Measurements from ENCODE around the gene FNBP1.

Gene FNBP1

GRCh38 chr9:129879991-129880653 lies 162.9 kb downstream of the FNBP1 start:
- H3K4me3 ChIP-seq (ENCODE audit: low read length), result no peak overlapping the region
- H3K9me3 ChIP-seq (ENCODE audit: control insufficient read depth, insufficient read depth, low read length), result no peaks in the 10 kb centered on the region
- TF ChIP-seq CTCF (IDR thresholded peaks at IDR 0.05; ENCODE audit: low read depth, low read length, poor library complexity, severe bottlenecking), result no peak
- TF ChIP-seq EZH2phosphoT487 (IDR thresholded peaks at IDR 0.05; ENCODE audit: borderline replicate concordance, low read length), result no peak
- no peaks in the 10 kb centered on the region for H3K27me3 ChIP-seq (ENCODE audit: control insufficient read depth, low read length)
- H3K27ac ChIP-seq (ENCODE audit: low read depth, low read length), result no peak overlapping the region
- H3K36me3 ChIP-seq (ENCODE audit: control insufficient read depth, low read length), result peaks cover 5% of the 10 kb centered on the region; the same call in 1 of the 2 replicates
- H3K4me2 ChIP-seq (ENCODE audit: low read length), result no peak overlapping the region
- peaks cover 16% of the 10 kb centered on the region for H3K4me1 ChIP-seq (ENCODE audit: control insufficient read depth, low read length)
- H3K9me2 ChIP-seq (replicated peaks; ENCODE audit: control insufficient read depth, low read length), result no peaks in the 10 kb centered on the region
- no peaks in the 10 kb centered on the region for H4K20me1 ChIP-seq (ENCODE audit: control insufficient read depth, insufficient read depth, low read depth, low read length)
- 0 out of 2 replicates have a peak, but pooled peaks cover 4% of the 10 kb centered on the region for H3K79me2 ChIP-seq (ENCODE audit: control insufficient read depth, low read length)
- H3F3A ChIP-seq (ENCODE audit: control insufficient read depth, insufficient read depth), result peaks cover 3% of the 10 kb centered on the region; the same call in 1 of the 2 replicates

DNA sequence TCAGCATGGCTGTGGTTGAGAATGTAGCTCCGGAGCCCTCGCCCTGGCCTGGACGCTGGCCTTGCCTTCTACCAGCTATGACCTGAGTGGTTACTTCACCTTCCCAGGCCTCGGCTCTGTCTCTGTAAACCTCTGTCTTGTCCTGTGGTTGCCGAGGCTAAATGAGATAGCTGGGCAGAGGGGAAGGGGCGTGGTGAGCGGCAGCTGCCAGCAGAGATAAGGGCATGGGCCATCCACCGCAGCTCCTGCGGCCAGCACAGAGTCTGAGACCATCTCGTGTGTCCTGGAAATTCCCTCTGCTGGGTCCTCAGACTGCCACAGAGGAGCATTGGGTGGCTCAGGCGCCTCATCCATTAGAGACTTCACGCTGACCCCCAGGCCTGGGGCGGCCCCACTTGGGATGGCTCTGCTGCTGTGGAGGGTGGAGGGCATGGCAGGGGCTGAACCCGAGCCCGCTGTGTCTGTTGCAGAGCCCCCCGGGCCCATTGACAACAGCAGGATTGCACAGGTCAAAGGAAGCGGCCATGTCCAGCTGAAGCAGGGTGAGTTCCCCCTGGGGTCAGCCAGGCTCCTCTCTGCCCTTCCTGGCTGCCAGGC lies 163.8 kb downstream of the FNBP1 start:
- H3F3A ChIP-seq (ENCODE audit: control insufficient read depth, insufficient read depth), result no peaks in the 10 kb centered on the region
- H3K4me2 ChIP-seq (ENCODE audit: low read length), result no peak overlapping the region
- no peak for TF ChIP-seq EZH2phosphoT487 (IDR thresholded peaks at IDR 0.05; ENCODE audit: borderline replicate concordance, low read length)
- TF ChIP-seq CTCF (IDR thresholded peaks at IDR 0.05; ENCODE audit: low read depth, low read length, poor library complexity, severe bottlenecking), result no peak
- no peaks in the 10 kb centered on the region for H3K27me3 ChIP-seq (ENCODE audit: control insufficient read depth, low read length)
- H3K4me3 ChIP-seq (ENCODE audit: low read length), result no peak overlapping the region
- H3K36me3 ChIP-seq (ENCODE audit: control insufficient read depth, low read length), result peaks cover 5% of the 10 kb centered on the region; the same call in 1 of the 2 replicates
- no peaks in the 10 kb centered on the region for H3K9me2 ChIP-seq (replicated peaks; ENCODE audit: control insufficient read depth, low read length)
- H3K4me1 ChIP-seq (ENCODE audit: control insufficient read depth, low read length), result peaks cover 7% of the 10 kb centered on the region
- H3K27ac ChIP-seq (ENCODE audit: low read depth, low read length), result no peak overlapping the region
- H4K20me1 ChIP-seq (ENCODE audit: control insufficient read depth, insufficient read depth, low read depth, low read length), result no peaks in the 10 kb centered on the region
- H3K79me2 ChIP-seq (ENCODE audit: control insufficient read depth, low read length), result 0 out of 2 replicates have a peak, but pooled peaks cover 4% of the 10 kb centered on the region
- no peaks in the 10 kb centered on the region for H3K9me3 ChIP-seq (ENCODE audit: control insufficient read depth, insufficient read depth, low read length)

DNA sequence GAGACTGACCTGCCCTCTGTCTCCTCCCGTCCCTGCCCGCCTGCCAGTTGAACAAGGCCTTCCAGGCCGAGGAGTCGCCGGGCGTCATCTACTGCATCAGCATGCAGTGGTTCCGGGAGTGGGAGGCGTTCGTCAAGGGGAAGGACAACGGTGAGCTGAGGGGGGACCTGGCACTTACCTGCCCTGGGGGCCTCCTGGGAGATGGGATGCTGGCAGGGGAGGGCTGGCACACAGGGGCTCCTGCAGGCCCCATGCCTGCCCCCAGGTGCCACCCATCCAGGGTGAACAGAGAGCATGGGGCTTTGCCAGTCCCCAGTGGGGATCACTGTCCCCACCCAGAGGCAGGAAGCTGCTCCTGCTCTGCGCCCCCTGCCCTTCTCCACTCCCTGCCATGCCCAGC lies 164.7 kb downstream of the FNBP1 start:
- Histone ChIP-seq H4K20me1 (ENCODE audit: control insufficient read depth, insufficient read depth, low read depth, low read length) (no peaks in the 10 kb centered on the region), H3K36me3 (ENCODE audit: control insufficient read depth, low read length) (no peaks in the 10 kb centered on the region; the same call in 1 of the 2 replicates), H3K4me1 (ENCODE audit: control insufficient read depth, low read length) (no peaks in the 10 kb centered on the region), H3K4me3 (ENCODE audit: low read length) (no peak overlapping the region), H3K9me3 (ENCODE audit: control insufficient read depth, insufficient read depth, low read length) (no peaks in the 10 kb centered on the region), H3K9me2 (replicated peaks; ENCODE audit: control insufficient read depth, low read length) (no peaks in the 10 kb centered on the region), H3K4me2 (ENCODE audit: low read length) (no peak overlapping the region), H3F3A (ENCODE audit: control insufficient read depth, insufficient read depth) (no peaks in the 10 kb centered on the region), H3K27ac (ENCODE audit: low read depth, low read length) (no peak overlapping the region), H3K27me3 (ENCODE audit: control insufficient read depth, low read length) (no peaks in the 10 kb centered on the region), H3K79me2 (ENCODE audit: control insufficient read depth, low read length) (no peaks in the 10 kb centered on the region)
- TF ChIP-seq EZH2phosphoT487 (IDR thresholded peaks at IDR 0.05; ENCODE audit: borderline replicate concordance, low read length), result no peak
- no peak for TF ChIP-seq CTCF (IDR thresholded peaks at IDR 0.05; ENCODE audit: low read depth, low read length, poor library complexity, severe bottlenecking)

All from DOHH2 (cell line).